Stimulated activated CD4-positive, alpha-beta T cell treated with anti-CD3 and anti-CD28 coated beads, Interleukin-15, amount 100 ng/mL, for 24 hours (primary cell): ENCODE measurements around the gene PODNL1.
"Not testable (repeated sequence)": the region's sequence is repeated elsewhere in the genome, so short reads cannot be mapped to it uniquely, and the experiment has no call there.

Experiments used
- DNase-seq: peaks from one replicate; pipeline ENCODE4 v3.0.0-alpha.2; 2020

PODNL1 gene

GRCh38 chr19:13972368-13973155, 34.3 kb upstream of the PODNL1 start:
- no peak for DNase-seq

- DNase-seq: not testable (repeated sequence)
These were observed 33.7 kb upstream of the PODNL1 start for GRCh38 chr19:13971868-13972267.

GRCh38 chr19:13969897-13970296, 31.7 kb upstream of the PODNL1 start:
- DNase-seq: no peak

- no peak for DNase-seq
These were observed 30.8 kb upstream of the PODNL1 start for GRCh38 chr19:13968999-13969398.

- no peak for DNase-seq
These were observed 30.2 kb upstream of the PODNL1 start for GRCh38 chr19:13968383-13968935.

- DNase-seq: not testable (repeated sequence)
These were observed 29.0 kb upstream of the PODNL1 start for GRCh38 chr19:13967206-13967605.

GRCh38 chr19:13966684-13967128, 28.5 kb upstream of the PODNL1 start:
- DNase-seq: no peak

GRCh38 chr19:13965926-13966683, 27.9 kb upstream of the PODNL1 start:
- no peak for DNase-seq

- no peak for DNase-seq
These were observed 27.2 kb upstream of the PODNL1 start for GRCh38 chr19:13965377-13965896.

- DNase-seq: no peak
These were observed 26.6 kb upstream of the PODNL1 start for GRCh38 chr19:13964776-13965175.

- no peak for DNase-seq
These were observed 25.4 kb upstream of the PODNL1 start for GRCh38 chr19:13963603-13964105.

GRCh38 chr19:13962699-13963602, 24.7 kb upstream of the PODNL1 start:
- DNase-seq: no peak

- DNase-seq: no peak
These were observed 23.8 kb upstream of the PODNL1 start for GRCh38 chr19:13961826-13962698.

- DNase-seq: no peak
These were observed 22.9 kb upstream of the PODNL1 start for GRCh38 chr19:13960863-13961784.

- no peak for DNase-seq
These were observed 22.0 kb upstream of the PODNL1 start for GRCh38 chr19:13959962-13960862.

- DNase-seq: no peak
These were observed 21.1 kb upstream of the PODNL1 start for GRCh38 chr19:13959141-13959961.

- no peak for DNase-seq
These were observed 19.8 kb upstream of the PODNL1 start for GRCh38 chr19:13958043-13958442.

- DNase-seq: no peak
These were observed 18.8 kb upstream of the PODNL1 start for GRCh38 chr19:13957051-13957450.
